ENCODE measurements around the gene WWOX.

Gene WWOX

DNA sequence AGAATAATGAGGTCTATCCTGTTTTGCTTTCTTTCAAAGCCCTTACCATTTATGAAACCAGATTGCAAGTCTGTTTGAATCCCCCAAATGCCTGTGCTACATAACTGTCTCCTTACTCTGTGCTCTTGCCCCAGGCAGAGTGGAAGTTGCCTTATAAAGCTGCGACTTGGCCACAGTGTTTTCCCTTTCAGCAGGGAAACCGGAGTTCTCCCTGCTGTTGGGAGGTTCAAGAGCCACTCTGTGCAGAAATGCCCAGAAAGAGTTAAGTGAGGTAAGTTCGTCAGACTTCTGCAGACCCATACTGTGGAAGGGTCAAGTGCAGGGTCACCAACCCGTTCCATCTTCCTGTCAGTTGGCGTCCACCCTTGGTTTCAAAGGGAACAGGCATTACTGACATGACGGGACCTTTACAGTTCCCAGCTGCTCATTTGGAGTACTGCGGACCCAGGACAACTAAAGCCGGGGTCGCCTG is 508.9 kb downstream of the WWOX start:
- Histone ChIP-seq H3K9ac (no peak overlapping the region), H3K4me1 (ENCODE audit: low read depth, poor library complexity, severe bottlenecking) (no peaks in the 10 kb centered on the region), H4K20me1 (ENCODE audit: insufficient read depth) (no peaks in the 10 kb centered on the region), H3K27me3 (ENCODE audit: insufficient read depth, low read depth) (no peaks in the 10 kb centered on the region), H3K36me3 (ENCODE audit: insufficient read depth) (no peaks in the 10 kb centered on the region), H3K27ac (no peak overlapping the region), H3K4me3 (IDR thresholded peaks at IDR 0.05; ENCODE audit: insufficient read depth, low read depth, low read length) (no peak overlapping the region), H2AFZ (ENCODE audit: low read depth) (no peak overlapping the region), H3K79me2 (ENCODE audit: insufficient read depth, low read depth) (no peaks in the 10 kb centered on the region), H3K4me2 (no peak overlapping the region)
- TF ChIP-seq, protein P1, sequence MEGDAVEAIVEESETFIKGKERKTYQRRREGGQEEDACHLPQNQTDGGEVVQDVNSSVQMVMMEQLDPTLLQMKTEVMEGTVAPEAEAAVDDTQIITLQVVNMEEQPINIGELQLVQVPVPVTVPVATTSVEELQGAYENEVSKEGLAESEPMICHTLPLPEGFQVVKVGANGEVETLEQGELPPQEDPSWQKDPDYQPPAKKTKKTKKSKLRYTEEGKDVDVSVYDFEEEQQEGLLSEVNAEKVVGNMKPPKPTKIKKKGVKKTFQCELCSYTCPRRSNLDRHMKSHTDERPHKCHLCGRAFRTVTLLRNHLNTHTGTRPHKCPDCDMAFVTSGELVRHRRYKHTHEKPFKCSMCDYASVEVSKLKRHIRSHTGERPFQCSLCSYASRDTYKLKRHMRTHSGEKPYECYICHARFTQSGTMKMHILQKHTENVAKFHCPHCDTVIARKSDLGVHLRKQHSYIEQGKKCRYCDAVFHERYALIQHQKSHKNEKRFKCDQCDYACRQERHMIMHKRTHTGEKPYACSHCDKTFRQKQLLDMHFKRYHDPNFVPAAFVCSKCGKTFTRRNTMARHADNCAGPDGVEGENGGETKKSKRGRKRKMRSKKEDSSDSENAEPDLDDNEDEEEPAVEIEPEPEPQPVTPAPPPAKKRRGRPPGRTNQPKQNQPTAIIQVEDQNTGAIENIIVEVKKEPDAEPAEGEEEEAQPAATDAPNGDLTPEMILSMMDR (conservative IDR thresholded peaks at IDR 0.05; ENCODE audit: low read depth, low read length), result no peak

GRCh38 chr16:78609402-78610274 is 510.2 kb downstream of the WWOX start:
- TF ChIP-seq, protein P1 (conservative IDR thresholded peaks at IDR 0.05; ENCODE audit: low read depth, low read length), result no peak
- Histone ChIP-seq H3K4me3 (IDR thresholded peaks at IDR 0.05; ENCODE audit: insufficient read depth, low read depth, low read length) (no peak overlapping the region), H3K4me2 (no peak overlapping the region), H2AFZ (ENCODE audit: low read depth) (no peak overlapping the region), H4K20me1 (ENCODE audit: insufficient read depth) (no peaks in the 10 kb centered on the region), H3K27ac (no peak overlapping the region), H3K9ac (no peak overlapping the region), H3K27me3 (ENCODE audit: insufficient read depth, low read depth) (no peaks in the 10 kb centered on the region), H3K4me1 (ENCODE audit: low read depth, poor library complexity, severe bottlenecking) (no peaks in the 10 kb centered on the region), H3K79me2 (ENCODE audit: insufficient read depth, low read depth) (no peaks in the 10 kb centered on the region), H3K36me3 (ENCODE audit: insufficient read depth) (no peaks in the 10 kb centered on the region)

DNA sequence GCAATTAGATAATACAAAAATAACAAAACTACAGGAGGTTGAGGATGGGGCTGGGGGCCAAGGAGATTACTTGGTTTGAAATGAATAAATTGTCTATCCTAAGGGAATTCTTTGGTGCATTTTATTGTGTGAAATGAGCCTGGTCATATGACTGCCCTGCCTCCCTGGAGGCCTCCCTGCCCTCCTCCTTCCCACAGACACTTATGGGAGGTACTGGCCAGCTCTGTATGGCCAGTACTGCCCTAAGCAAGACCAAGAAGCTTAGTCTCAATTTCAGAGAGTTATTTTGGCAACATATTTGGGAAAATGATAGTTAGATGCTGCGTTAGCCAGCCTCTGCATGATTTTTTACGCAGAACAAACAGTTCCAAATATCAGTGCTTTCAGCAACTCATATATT is 511.9 kb downstream of the WWOX start:
- no peaks in the 10 kb centered on the region for H3K27me3 ChIP-seq (ENCODE audit: insufficient read depth, low read depth)
- no peaks in the 10 kb centered on the region for H4K20me1 ChIP-seq (ENCODE audit: insufficient read depth)
- no peak overlapping the region for H2AFZ ChIP-seq (ENCODE audit: low read depth)
- no peaks in the 10 kb centered on the region for H3K79me2 ChIP-seq (ENCODE audit: insufficient read depth, low read depth)
- no peaks in the 10 kb centered on the region for H3K4me1 ChIP-seq (ENCODE audit: low read depth, poor library complexity, severe bottlenecking)
- TF ChIP-seq, protein P1 (conservative IDR thresholded peaks at IDR 0.05; ENCODE audit: low read depth, low read length), result no peak
- no peaks in the 10 kb centered on the region for H3K36me3 ChIP-seq (ENCODE audit: insufficient read depth)
- no peak overlapping the region for H3K4me2 ChIP-seq
- H3K4me3 ChIP-seq (IDR thresholded peaks at IDR 0.05; ENCODE audit: insufficient read depth, low read depth, low read length), result no peak overlapping the region
- no peak overlapping the region for H3K27ac ChIP-seq
- no peak overlapping the region for H3K9ac ChIP-seq

- TF ChIP-seq, protein P1 (conservative IDR thresholded peaks at IDR 0.05; ENCODE audit: low read depth, low read length), result no peak
- Histone ChIP-seq H3K4me1 (ENCODE audit: low read depth, poor library complexity, severe bottlenecking) (no peaks in the 10 kb centered on the region), H4K20me1 (ENCODE audit: insufficient read depth) (no peaks in the 10 kb centered on the region), H3K27ac (no peak overlapping the region), H3K4me3 (IDR thresholded peaks at IDR 0.05; ENCODE audit: insufficient read depth, low read depth, low read length) (no peak overlapping the region), H3K4me2 (no peak overlapping the region), H2AFZ (ENCODE audit: low read depth) (no peak overlapping the region), H3K27me3 (ENCODE audit: insufficient read depth, low read depth) (no peaks in the 10 kb centered on the region), H3K79me2 (ENCODE audit: insufficient read depth, low read depth) (no peaks in the 10 kb centered on the region), H3K9ac (no peak overlapping the region), H3K36me3 (ENCODE audit: insufficient read depth) (no peaks in the 10 kb centered on the region)
Measured at GRCh38 chr16:78619811-78620210, 520.4 kb downstream of the WWOX start.

Measured in KMS-11 (cell line).